K562 (cell line): ENCODE results near the gene GALNT17. TPM values are rescaled to one million over a fixed set of nuclear protein-coding genes. Genes with fewer than 3 reads are reported as not detected.

Experiments
- ATAC-seq: fragments of 200-7000 bp; cut with Tn5 transposase; 3 replicates; pipeline ENCODE4 v1.9.1; 2020; ENCODE audit warnings: moderate library complexity
- BruUV-seq: library from RNA; stranded (reverse); fragments of 400-500 nt; replicated peaks from 2 replicates; lab custom pipeline; 2021; lab: Mats Ljungman, UMichigan
- CTCF ChIA-PET: fragments of 300-600 bp; formaldehyde crosslinking; extraction: SDS; loops from one replicate; lab custom pipeline; 2021; ENCODE audit warnings: low intra/inter-chr PET ratio; lab: Yijun Ruan, JAX
- POLR2A ChIA-PET: fragments of 300-600, 350-650 bp; sonication (Branson Sonifier 250); formaldehyde crosslinking; extraction: SDS; loops from one replicate; lab custom pipeline; 2021; ENCODE audit warnings: antibody characterized with exemption, inconsistent platforms; lab: Yijun Ruan, JAX
- DNase-seq, 4 experiments: peaks; one replicate each; pipeline versions ENCODE4 v3.0.0 to v3.0.0-alpha.2; 2011 to 2018; ENCODE audit warnings: low spot score in 3 of 4, mixed read lengths in 3 of 4; ENCODE audit errors: extremely low read depth in 1 of 4
- FAIRE-seq: peaks from 2 replicates; lab custom pipeline; 2011; peaks lifted over from hg19 to GRCh38; lab: Jason Lieb, UNC
- H2AFZ ChIP-seq: 2 replicates; pipeline ENCODE4 v1.6.0; 2011; ENCODE audit warnings: low read depth, low read length, control low read depth, inconsistent platforms
- H3K27ac ChIP-seq: fragments of 200-600 bp; 3 replicates; pipeline ENCODE4 v1.8.0; 2011; ENCODE audit warnings: low read depth, mild to moderate bottlenecking, control low read depth, inconsistent platforms, low read length, moderate library complexity, mixed read lengths; ENCODE audit errors: extremely low read depth
- H3K27me3 ChIP-seq, 2 experiments: fragments of 300-600 bp in 1 of 2; 2 replicates in 1 of 2; 3 replicates in 1 of 2; pipeline versions ENCODE4 v1.6.0 to v1.8.0; 2011; ENCODE audit warnings: inconsistent platforms in 2 of 2, low read length in 2 of 2, mild to moderate bottlenecking in 1 of 2, mixed read lengths in 1 of 2, moderate library complexity in 1 of 2; ENCODE audit not compliant: control insufficient read depth in 2 of 2, insufficient read depth in 2 of 2
- H3K36me3 ChIP-seq: fragments of 300-600 bp; 3 replicates; pipeline ENCODE4 v1.8.0; 2011; ENCODE audit warnings: mild to moderate bottlenecking, low read length, inconsistent platforms; ENCODE audit not compliant: control insufficient read depth, insufficient read depth
- H3K4me1 ChIP-seq, 2 experiments: fragments of 200-600 bp in 1 of 2; replicated peaks in 1 of 2; 2 replicates in 1 of 2; 3 replicates in 1 of 2; pipeline versions ENCODE4 v1.5.1 to v1.8.0; 2011; ENCODE audit warnings: inconsistent platforms in 2 of 2, low read length in 2 of 2, mild to moderate bottlenecking in 1 of 2, mixed read lengths in 1 of 2, moderate library complexity in 1 of 2; ENCODE audit not compliant: control insufficient read depth in 2 of 2, insufficient read depth in 2 of 2
- H3K4me2 ChIP-seq: 2 replicates; pipeline ENCODE4 v1.6.1; 2011; ENCODE audit warnings: low read length, control low read depth, inconsistent platforms, mixed read lengths; ENCODE audit not compliant: insufficient read depth
- H3K4me3 ChIP-seq: fragments of 200-600 bp; sonication (generic), shearing (Covaris generic); 2 replicates; pipeline ENCODE4 v1.5.1; 2016; ENCODE audit warnings: control low read depth, inconsistent platforms
- H3K79me2 ChIP-seq: fragments of 200-600 bp; 3 replicates; pipeline ENCODE4 v1.8.0; 2011; ENCODE audit warnings: low read length, inconsistent platforms; ENCODE audit not compliant: control insufficient read depth, insufficient read depth
- H3K9ac ChIP-seq, 2 experiments: 2 replicates each; pipeline versions ENCODE4 v1.6.0 to v1.6.1; 2011; ENCODE audit warnings: low read depth in 2 of 2, low read length in 2 of 2, control low read depth in 1 of 2, inconsistent platforms in 1 of 2, mild to moderate bottlenecking in 1 of 2, mixed read lengths in 1 of 2; ENCODE audit not compliant: insufficient read depth in 1 of 2
- H3K9me1 ChIP-seq: one replicate; pipeline ENCODE4 v1.6.0; 2011; ENCODE audit warnings: inconsistent platforms, mild to moderate bottlenecking, low read length, moderate library complexity; ENCODE audit not compliant: control insufficient read depth, insufficient read depth
- H3K9me3 ChIP-seq: replicated peaks from 2 replicates; pipeline ENCODE4 v1.5.1; 2011; ENCODE audit warnings: low read depth, low read length, inconsistent platforms; ENCODE audit not compliant: control insufficient read depth, insufficient read depth
- H4K20me1 ChIP-seq: replicated peaks from 2 replicates; pipeline ENCODE4 v1.6.1; 2011; ENCODE audit warnings: low read length, inconsistent platforms, mixed read lengths; ENCODE audit not compliant: control insufficient read depth, insufficient read depth
- FOXK1 ChIP-seq: sonication (generic); formaldehyde crosslinking; IDR thresholded peaks from 2 replicates; pipeline ENCODE4 v1.8.0; 2022; ENCODE audit warnings: missing genetic modification reagents, mild to moderate bottlenecking, borderline replicate concordance
- IRF1 ChIP-seq: sonication (generic); formaldehyde crosslinking; IDR thresholded peaks from 2 replicates; pipeline ENCODE4 v1.8.0; 2022; ENCODE audit warnings: missing genetic modification reagents, mild to moderate bottlenecking, borderline replicate concordance
- MTA3 ChIP-seq: fragments of 450-650 bp; formaldehyde crosslinking; IDR thresholded peaks from 2 replicates; pipeline ENCODE4 v1.6.1; 2017; ENCODE audit warnings: mild to moderate bottlenecking, borderline replicate concordance
- NR4A1 ChIP-seq, 2 experiments: fragments of 250-450 bp in 1 of 2; fragments of 450-650 bp in 1 of 2; sonication (Bioruptor Pico) in 1 of 2; IDR thresholded peaks; 2 replicates each; pipeline versions ENCODE4 v1.4.0 to v1.6.1; 2016 to 2020; ENCODE audit warnings: mild to moderate bottlenecking in 2 of 2, missing compliant biosample characterization in 1 of 2, missing genetic modification characterization in 1 of 2, moderate library complexity in 1 of 2
- THRAP3 ChIP-seq: fragments of 450-650 bp; IDR thresholded peaks from 2 replicates; pipeline ENCODE4 v1.6.1; 2016; ENCODE audit warnings: mild to moderate bottlenecking, inconsistent platforms, borderline replicate concordance
- ZBTB43 ChIP-seq: sonication (generic); formaldehyde crosslinking; IDR thresholded peaks from 2 replicates; pipeline ENCODE4 v1.8.0; 2023; ENCODE audit warnings: mild to moderate bottlenecking, missing genetic modification reagents
- ZNF12 ChIP-seq: sonication (generic); formaldehyde crosslinking; IDR thresholded peaks from 2 replicates; pipeline ENCODE4 v1.4.0; 2020; ENCODE audit warnings: mild to moderate bottlenecking, missing genetic modification reagents
- ZNF146 ChIP-seq: IDR thresholded peaks from one replicate; pipeline ENCODE4 v1.6.1; 2018; ENCODE audit warnings: missing compliant biosample characterization; ENCODE audit not compliant: unreplicated experiment
- ZNF184 ChIP-seq: sonication (generic); formaldehyde crosslinking; IDR thresholded peaks from 2 replicates; pipeline ENCODE4 v1.5.0; 2020; ENCODE audit warnings: missing genetic modification reagents
- ZNF212 ChIP-seq: fragments of 450-650 bp; formaldehyde crosslinking; IDR thresholded peaks from 2 replicates; pipeline ENCODE4 v1.4.0; 2020; ENCODE audit warnings: mild to moderate bottlenecking
- ZNF24 ChIP-seq: fragments of 450-650 bp; IDR thresholded peaks from 2 replicates; pipeline ENCODE4 v1.6.1; 2016
- WGBS: fragments of 100-300 bp; shearing (Covaris generic); methylation state at CpG from one replicate; pipeline ENCODE4 v1.1.6; 2016; ENCODE audit warnings: low coverage, mixed read lengths; ENCODE audit not compliant: insufficient coverage; ENCODE audit errors: missing lambda C conversion rate; 5-methylcytosine and 5-hydroxymethylcytosine counted together
- in situ Hi-C: fragments of 300-500 bp; cut with MboI; formaldehyde crosslinking; loops from 4 replicates; pipeline ENCODE4 v1.15.0; 2018; ENCODE audit warnings: inconsistent platforms, mixed read lengths
- intact Hi-C: fragments of 100-400 bp; cut with micrococcal nuclease; formaldehyde crosslinking; loops from 2 replicates; pipeline ENCODE4 v1.14.2; 2022
- polyA plus RNA-seq, 8 experiments: library from polyadenylated mRNA; depleted of rRNA in 4 of 8; stranded (reverse) in 5 of 8; unstranded in 3 of 8; fragments of >200 nt; fragmentation: Nextera tagmentation in 2 of 8; fragmentation: Illumina TruSeq in 1 of 8; extraction: Ambion mirVana in 2 of 8; extraction: Trizol in 1 of 8; gene quantifications; 2 replicates each; pipeline versions ENCODE4 v1.2.1 to v1.2.3, GENCODE V29; 2011 to 2014; ENCODE audit warnings: inconsistent platforms in 1 of 8, missing spikeins in 1 of 8
- total RNA-seq, 7 experiments: library from RNA; depleted of rRNA in 6 of 7; stranded (reverse); fragments of >200 nt in 6 of 7; fragmentation: Illumina TruSeq in 2 of 7; extraction: Trizol in 2 of 7; gene quantifications; 2 replicates each; pipeline versions ENCODE4 v1.2.1 to v1.2.3, GENCODE V29; 2011 to 2021; ENCODE audit warnings: low replicate concordance in 1 of 7
- TF ChIP-seq, protein P1 (sequence below): fragments of 450-650 bp; conservative IDR thresholded peaks from 2 replicates; pipeline ENCODE4 v1.6.1; 2016; ENCODE audit warnings: missing genetic modification characterization, low read depth, mild to moderate bottlenecking, control low read depth, missing compliant biosample characterization

The GALNT17 gene
- total and polyA plus RNA-seq, 9 of the 15 experiments (the other 6 are each of a cell fraction or from before 2014, with no cell fraction given): not detected

- Histone ChIP-seq H3K79me2 (no peaks in the 10 kb centered on the region), H3K27ac (no peak overlapping the region), H3K4me2 (no peak overlapping the region), H4K20me1 (0 out of 2 replicates have a peak, but pooled peaks cover 3% of the 10 kb centered on the region), H3K9ac (no peak overlapping the region), H3K36me3 (no peaks in the 10 kb centered on the region), H3K9me1 (no peaks in the 10 kb centered on the region), H2AFZ (no peak overlapping the region), H3K4me1 (no peaks in the 10 kb centered on the region), H3K4me3 (no peak overlapping the region), H3K27me3 (no peaks in the 10 kb centered on the region), H3K9me3 (no peaks in the 10 kb centered on the region)
- peak; percentile 66 for TF ChIP-seq ZNF146 (CRISPR knock-in tag)
- no peak for TF ChIP-seq ZNF184 (CRISPR knock-in tag)
- ChIA-PET CTCF (no interaction called here), POLR2A (no interaction called here)
- intact Hi-C loops: no loop called here
- no peak for ATAC-seq
- DNase-seq: no peak
- no TSS peak for BruUV-seq
- 0% methylated on average over 2 of the region's 2 CpGs for WGBS
- no peak for FAIRE-seq
- in situ Hi-C loops: no loop called here
These were observed 576.8 kb downstream of the GALNT17 start for GRCh38 chr7:71708710-71709109.

DNA sequence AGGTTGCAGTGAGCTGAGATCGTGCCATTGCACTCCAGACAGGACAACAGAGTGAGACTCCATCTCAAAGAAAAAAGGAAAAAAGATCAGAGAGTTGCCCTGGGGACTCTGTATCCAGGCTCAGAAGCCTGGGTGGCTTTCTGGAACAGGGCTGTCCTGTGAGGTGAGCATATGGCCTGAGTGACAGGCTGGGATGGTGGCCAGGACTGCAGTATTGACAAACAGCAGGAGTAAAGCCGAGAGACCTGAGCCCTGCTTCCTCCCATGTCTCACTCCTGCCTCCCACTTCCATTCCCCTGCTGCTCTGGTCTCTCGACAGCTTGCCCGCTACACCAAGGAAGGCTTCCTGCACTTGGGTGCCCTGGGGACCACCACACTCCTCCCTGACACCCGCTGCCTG is 578.5 kb downstream of the GALNT17 start:
- H3K9ac ChIP-seq: no peak overlapping the region
- POLR2A ChIA-PET: no interaction called here
- H3K4me2 ChIP-seq: no peak overlapping the region
- H3K36me3 ChIP-seq: no peaks in the 10 kb centered on the region
- no peaks in the 10 kb centered on the region for H3K4me1 ChIP-seq
- intact Hi-C loops: no loop called here
- no peak overlapping the region for H3K27ac ChIP-seq
- CTCF ChIA-PET: no interaction called here
- FAIRE-seq: no peak
- no peaks in the 10 kb centered on the region for H3K27me3 ChIP-seq
- in situ Hi-C loops: no loop called here
- H3K9me3 ChIP-seq: no peaks in the 10 kb centered on the region
- ATAC-seq: no peak
- no peaks in the 10 kb centered on the region for H3K9me1 ChIP-seq
- H3K4me3 ChIP-seq: no peak overlapping the region
- H3K79me2 ChIP-seq: no peaks in the 10 kb centered on the region
- 0 out of 2 replicates have a peak, but pooled peaks cover 3% of the 10 kb centered on the region for H4K20me1 ChIP-seq
- WGBS: 2% methylated on average over 5 of the region's 5 CpGs
- no peak overlapping the region for H2AFZ ChIP-seq
- no peak for DNase-seq
- BruUV-seq: no TSS peak
- TF ChIP-seq IRF1 (CRISPR knock-in tag): no peak
- TF ChIP-seq ZNF212 (CRISPR knock-in tag): no peak
- no peak for TF ChIP-seq ZBTB43 (CRISPR knock-in tag)
- TF ChIP-seq FOXK1: no peak
- no peak for TF ChIP-seq MTA3
- TF ChIP-seq ZNF12 (CRISPR knock-in tag): no peak
- no peak for TF ChIP-seq NR4A1 (CRISPR knock-in tag; IDR thresholded peaks at IDR 0.05)
- no peak for TF ChIP-seq NR4A1 (tag; IDR thresholded peaks at IDR 0.05)
- TF ChIP-seq, protein P1, sequence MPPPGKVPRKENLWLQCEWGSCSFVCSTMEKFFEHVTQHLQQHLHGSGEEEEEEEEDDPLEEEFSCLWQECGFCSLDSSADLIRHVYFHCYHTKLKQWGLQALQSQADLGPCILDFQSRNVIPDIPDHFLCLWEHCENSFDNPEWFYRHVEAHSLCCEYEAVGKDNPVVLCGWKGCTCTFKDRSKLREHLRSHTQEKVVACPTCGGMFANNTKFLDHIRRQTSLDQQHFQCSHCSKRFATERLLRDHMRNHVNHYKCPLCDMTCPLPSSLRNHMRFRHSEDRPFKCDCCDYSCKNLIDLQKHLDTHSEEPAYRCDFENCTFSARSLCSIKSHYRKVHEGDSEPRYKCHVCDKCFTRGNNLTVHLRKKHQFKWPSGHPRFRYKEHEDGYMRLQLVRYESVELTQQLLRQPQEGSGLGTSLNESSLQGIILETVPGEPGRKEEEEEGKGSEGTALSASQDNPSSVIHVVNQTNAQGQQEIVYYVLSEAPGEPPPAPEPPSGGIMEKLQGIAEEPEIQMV (tag): no peak
- TF ChIP-seq THRAP3: no peak
- TF ChIP-seq ZNF24: no peak
